Bone marrow (tissue), 2 donors: ENCODE measurements around the gene KIF5A.
"Not testable (repeated sequence)": the region's sequence is repeated elsewhere in the genome, so short reads cannot be mapped to it uniquely, and the experiment has no call there.

Source experiments
- DNase-seq, 2 donors: peaks; one replicate each; lab custom pipeline; 2025; lab: John Stamatoyannopoulos, UW

The KIF5A gene

GRCh38 chr12:57549909-57550640, at the start of gene KIF5A:
Gene KIF5A (plus strand): TSS chr12:57550044. CDS start chr12:57550272, 228 bp downstream.
- DNase-seq = no peak

DNA sequence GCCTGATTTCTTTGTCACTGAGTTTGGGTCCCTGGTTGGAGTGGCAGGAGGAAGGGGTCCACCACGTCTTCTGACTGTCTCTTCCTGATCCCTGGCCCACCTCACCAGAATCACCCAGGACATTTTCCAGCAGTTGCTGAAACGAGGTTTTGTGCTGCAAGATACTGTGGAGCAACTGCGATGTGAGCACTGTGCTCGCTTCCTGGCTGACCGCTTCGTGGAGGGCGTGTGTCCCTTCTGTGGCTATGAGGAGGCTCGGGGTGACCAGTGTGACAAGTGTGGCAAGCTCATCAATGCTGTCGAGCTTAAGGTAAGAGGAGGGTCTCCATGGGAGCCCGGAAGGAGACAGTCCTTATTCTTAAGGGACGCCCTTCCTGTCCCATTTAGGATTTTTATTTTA, 49.6 kb upstream of the KIF5A start:
- DNase-seq = no peak

- DNase-seq = not testable (repeated sequence)
Observed at GRCh38 chr12:57502311-57502969, 47.4 kb upstream of the KIF5A start.

GRCh38 chr12:57506541-57506940, 43.3 kb upstream of the KIF5A start:
- not testable (repeated sequence) for DNase-seq

DNA sequence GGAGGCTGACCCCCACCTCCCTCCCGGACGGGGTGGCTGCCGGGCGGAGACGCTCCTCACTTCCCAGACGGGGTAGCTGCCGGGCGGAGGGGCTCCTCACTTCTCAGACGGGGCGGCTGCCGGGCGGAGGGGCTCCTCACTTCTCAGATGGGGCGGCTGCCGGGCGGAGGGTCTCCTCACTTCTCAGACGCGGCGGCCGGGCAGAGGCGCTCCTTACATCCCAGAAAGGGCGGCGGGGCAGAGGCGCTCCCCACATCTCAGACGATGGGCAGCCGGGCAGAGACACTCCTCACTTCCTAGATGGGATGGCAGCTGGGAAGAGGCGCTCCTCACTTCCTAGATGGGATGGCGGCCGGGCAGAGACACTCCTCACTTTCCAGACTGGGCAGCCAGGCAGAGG, 42.0 kb upstream of the KIF5A start:
- not testable (repeated sequence) for DNase-seq

DNA sequence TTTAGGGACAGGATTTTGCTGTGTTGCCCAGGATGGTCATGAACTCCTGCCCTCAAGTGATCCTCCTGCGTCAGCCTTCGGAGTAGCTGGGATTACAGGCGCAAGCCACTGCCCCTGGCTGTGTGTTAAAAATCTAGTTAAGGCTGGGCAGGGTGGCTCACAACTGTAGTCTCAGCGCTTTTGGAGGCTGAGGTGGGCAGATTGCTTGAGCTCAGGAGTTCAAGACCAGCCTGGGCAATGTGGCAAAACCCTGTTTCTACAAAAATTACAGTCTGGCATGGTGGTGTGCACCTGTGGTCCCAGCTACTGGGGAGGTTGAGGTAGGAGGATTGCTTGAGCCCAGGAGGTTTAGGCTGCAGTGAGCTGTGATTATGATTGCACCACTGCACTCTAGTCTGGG, 38.7 kb upstream of the KIF5A start:
- no peak for DNase-seq

DNA sequence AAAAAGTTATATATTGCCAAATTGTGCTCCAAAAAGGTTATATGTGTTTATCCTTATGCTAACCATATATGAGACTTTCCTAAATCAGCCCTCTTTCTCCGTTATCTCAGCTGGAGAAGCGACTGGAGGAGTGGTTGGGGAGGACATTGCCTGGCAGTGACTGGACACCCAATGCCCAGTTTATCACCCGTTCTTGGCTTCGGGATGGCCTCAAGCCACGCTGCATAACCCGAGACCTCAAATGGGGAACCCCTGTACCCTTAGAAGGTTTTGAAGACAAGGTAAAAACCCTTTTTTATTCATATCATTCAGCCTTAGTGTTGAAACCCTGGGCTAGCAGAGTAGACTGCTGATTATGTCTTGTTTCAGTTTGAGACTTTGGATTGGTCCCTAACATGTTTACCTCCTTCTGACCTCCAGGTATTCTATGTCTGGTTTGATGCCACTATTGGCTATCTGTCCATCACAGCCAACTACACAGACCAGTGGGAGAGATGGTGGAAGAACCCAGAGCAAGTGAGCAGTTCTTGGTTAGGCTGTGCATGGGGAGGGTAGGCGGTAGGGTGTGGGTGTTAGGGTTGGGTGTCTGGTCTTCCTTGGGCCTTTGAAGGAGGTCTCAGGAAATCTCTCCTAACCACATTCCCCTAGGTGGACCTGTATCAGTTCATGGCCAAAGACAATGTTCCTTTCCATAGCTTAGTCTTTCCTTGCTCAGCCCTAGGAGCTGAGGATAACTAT, 38.1 kb upstream of the KIF5A start:
- DNase-seq = no peak

GRCh38 chr12:57512665-57513064, 37.2 kb upstream of the KIF5A start:
- DNase-seq = no peak

DNA sequence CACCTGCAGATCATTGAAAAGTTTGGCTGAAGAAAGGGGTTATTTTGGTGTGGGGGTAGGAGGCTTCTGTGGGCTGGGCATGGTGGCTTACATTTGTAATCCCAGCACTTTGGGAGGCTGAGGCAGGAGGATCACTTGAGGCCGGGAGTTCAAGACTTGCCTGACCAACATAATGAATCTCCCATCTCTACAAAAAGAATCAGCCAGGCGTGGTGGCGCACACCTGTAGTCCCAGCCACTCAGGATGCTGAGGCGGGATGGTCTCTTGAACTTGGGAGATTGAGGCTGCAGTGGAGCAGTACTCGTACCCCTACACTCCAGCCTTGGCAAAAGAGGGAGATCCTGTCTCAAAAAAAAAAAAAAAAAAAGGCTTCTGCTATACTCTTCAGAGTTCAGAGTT, 36.6 kb upstream of the KIF5A start:
- DNase-seq = no peak

- not testable (repeated sequence) for DNase-seq
Observed at GRCh38 chr12:57513677-57514076, 36.2 kb upstream of the KIF5A start.

GRCh38 chr12:57514246-57514645, 35.6 kb upstream of the KIF5A start:
- DNase-seq = not testable (repeated sequence)

- DNase-seq = no peak
Observed at GRCh38 chr12:57514720-57515407, 35.0 kb upstream of the KIF5A start.

DNA sequence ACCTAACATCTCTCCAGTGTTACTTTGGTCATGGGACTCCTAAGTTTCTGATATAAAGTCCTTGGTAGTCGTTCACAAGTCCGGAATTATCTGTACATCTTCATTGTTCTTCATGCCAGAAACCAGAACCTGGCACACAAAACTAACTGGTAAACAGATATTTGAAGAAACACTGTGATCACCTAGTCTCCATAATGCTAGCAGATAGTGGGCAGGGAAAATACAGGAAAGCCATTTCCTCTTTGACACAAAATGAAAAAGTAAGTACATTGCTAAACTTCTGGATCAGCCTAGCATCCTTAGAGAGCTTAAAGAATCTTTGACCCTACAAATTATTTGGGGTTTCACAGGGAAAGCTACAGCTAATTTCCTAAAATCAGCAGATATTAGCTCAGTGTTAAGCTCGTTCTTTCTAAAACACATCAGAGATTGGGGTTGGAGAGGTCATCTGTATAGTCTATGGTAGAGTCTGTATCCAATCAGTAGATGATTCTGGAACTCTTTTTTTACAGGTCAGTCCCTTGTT, 34.4 kb upstream of the KIF5A start:
- DNase-seq = no peak

DNA sequence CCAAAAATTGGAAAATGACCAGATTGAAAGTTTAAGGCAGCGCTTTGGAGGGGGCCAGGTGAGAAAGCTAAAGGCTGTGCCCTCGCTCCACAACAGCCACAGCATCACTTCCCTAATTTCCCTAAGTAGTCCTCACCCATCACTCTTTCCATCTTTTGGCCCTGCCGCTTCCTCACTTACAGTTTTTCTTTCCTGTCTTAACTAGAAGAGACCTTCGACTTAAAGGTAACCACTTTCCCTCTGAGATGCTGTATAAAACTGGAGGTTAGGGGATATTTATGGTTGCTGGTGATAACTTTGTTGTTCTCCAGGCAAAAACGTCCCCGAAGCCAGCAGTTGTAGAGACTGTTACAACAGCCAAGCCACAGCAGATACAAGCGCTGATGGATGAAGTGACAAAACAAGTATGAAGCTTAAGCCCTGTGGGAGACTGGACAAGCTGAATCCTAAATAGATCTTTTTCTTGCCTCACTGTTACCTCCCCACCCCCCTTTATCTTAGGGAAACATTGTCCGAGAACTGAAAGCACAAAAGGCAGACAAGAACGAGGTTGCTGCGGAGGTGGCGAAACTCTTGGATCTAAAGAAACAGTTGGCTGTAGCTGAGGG, 33.8 kb upstream of the KIF5A start:
- no peak for DNase-seq

DNA sequence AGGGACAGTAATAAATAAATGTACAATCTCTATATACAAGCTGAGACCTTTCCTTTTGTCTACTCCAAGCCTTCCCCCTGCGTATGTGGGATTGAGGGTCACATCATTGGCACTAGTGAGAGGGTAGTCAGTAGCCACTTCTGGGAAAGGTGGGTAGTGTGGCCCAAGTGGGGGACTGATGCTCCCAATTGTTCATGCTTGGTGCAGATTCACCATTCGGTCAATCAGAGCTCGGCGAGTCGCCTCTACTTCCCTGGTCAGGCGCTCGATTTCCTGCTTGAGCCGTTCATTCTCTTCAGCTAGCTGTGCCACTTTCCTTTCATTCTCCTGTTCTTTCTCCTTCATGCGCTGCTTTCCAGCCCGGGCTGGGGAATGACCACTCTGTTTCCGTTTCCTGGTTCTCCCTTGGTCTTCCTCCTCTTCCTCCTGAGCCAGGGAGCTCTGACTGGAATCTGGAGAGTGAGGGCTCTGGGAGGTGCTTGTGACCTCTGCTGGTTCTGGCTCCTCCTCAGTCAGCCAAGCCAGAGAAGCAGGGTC, 33.2 kb upstream of the KIF5A start:
- no peak for DNase-seq

- no peak for DNase-seq
Observed at GRCh38 chr12:57517187-57517586, 32.7 kb upstream of the KIF5A start.

GRCh38 chr12:57517718-57518117, 32.1 kb upstream of the KIF5A start:
- not testable (repeated sequence) for DNase-seq

DNA sequence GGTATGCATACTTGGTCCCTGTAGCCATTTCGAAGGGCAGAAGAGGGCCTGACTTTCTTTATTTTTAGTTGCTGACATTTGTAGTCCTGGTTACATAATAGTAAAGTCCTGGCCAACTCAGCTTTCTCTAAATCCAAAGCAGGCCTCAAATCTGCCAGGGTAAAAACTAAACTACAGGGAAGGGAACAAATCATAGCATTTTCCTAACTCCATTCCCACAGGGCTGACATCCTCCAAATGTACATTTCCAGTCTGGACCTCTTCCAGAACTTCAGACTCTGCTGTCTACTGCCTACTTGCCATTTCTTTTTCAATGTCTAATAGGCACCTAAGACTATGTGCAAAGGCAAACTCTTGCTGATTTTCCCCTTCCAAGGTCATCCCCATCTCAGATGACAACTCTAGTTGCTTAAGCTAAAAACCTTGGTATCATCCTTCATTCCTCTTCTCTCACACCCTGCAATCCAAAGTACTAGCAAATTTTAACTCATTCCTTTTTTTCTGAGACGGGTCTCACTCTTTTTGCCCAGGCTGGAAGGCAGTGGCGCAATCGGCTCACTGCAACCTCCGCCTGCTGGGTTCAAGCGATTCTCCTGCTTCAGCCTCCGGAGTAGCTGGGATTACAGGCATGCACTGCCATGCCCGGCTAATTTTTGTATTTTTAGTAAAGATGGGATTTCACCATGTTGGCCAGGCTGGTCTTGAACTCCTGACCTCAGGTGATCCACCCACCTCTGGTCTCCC, 31.5 kb upstream of the KIF5A start:
- no peak for DNase-seq

GRCh38 chr12:57518920-57519795, 30.7 kb upstream of the KIF5A start:
- DNase-seq = no peak

- no peak for DNase-seq
Observed at GRCh38 chr12:57519796-57520052, 30.1 kb upstream of the KIF5A start.
